Islet of Langerhans (tissue), 1 donor: ENCODE measurements around the gene ACOT4.
A peak's percentile ranks its signal among the peaks of the same experiment; 100 is the strongest.
"Not testable (repeated sequence)": the region's sequence is repeated elsewhere in the genome, so short reads cannot be mapped to it uniquely, and the experiment has no call there.

Experiments
- FAIRE-seq: peaks from one replicate; lab custom pipeline; 2011; peaks lifted over from hg19 to GRCh38; lab: Jason Lieb, UNC

ACOT4 gene

DNA sequence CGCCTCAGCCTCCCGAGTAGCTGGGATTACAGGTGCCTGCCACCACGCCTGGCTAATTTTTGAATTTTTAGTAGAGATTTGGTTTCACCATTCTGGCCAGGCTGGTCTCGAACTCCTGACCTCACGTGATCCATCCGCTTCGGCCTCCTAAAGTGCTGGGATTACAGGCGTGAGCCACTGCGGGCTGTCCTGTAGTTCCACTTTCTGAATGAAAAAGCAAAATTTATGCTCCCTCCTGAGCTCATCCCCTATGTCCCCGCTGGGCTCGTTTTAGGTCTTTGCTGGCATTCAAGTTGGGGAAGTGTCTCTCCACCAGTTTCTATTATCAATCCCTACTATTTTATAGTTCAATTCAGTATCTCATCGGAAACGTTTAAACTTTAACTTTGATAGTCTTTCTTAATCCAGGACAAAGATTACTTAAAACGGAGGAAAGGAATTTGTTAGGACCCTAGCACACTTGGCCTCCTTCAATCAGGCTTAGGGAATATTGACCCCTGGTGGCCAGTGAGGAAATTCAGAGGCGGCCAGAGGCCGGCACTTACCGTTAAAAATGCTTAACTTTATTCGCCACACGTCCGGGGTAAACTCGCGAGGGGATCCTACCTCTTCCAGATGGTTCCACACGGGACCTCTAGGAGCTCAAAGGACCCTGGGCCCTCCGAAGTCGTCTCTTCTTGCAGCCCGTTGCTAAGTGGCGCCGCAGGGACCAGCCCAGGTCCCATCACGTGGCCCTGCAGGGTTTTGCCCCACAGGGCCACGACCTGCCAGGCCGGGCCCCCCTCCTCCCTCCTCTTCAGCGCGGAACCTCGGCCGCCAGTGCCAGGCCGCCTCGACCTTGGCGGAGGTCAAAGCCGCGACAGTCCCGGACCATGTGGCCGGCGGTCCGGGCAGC lies 41.7 kb downstream of the ACOT4 start:
- no peak for FAIRE-seq

DNA sequence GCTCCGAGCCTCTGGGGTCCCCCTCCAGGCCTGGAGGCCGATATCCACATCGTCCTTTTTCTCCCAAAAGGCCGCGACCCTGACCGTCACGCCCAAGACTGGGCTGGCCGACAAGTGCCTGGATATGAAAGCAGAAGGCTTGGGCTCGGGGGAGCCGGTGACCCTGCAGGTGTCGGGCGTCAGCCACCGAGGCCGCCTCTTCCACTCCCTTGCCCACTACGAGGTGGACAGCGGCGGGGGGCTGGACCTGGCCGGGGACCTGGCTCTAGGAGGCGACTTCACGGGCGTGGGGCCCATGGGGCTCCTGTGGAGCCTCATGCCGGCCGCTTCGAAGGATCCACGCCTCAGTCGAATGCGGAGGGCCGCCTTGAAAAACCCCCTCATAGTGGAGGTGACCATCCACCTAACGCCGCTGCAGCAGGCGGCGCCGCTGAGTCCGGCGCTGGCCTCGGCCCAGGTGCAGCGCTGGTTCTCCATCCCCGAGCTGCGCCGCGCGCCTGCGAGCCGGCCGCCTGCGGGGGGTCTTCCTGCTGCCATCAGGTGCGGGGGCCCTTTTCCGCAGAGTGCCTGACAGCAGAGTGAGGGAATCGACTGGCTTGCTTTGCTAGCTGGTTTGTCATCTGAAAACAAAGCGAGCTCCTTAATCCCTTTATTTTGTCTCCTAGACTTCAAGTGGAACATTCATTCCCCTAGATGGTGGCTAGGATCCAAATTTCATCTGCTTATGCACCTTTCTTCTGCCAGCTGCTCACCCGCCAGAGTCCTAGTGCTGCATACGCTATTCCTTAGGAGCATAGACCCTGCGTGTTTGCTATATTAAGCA lies 42.5 kb downstream of the ACOT4 start:
- no peak for FAIRE-seq

DNA sequence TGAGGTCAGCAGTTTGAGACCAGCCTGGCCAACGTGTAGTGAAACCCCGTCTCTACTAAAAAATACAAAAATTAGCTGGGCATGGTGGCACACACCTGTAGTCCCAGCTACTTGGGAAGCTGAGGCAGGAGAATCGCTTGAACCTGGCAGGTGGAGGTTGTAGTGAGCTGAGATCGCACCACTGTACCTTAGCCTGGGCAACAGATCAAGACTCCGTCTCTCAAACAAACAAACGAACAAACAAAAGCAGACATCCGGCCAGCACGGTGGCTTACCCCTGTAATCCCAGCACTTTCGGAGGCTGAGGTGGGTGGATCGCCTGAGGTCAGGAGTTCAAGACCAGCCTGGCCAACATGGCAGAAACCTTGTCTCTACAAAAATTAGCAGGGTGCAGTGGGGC lies 44.7 kb downstream of the ACOT4 start:
- not testable (repeated sequence) for FAIRE-seq

DNA sequence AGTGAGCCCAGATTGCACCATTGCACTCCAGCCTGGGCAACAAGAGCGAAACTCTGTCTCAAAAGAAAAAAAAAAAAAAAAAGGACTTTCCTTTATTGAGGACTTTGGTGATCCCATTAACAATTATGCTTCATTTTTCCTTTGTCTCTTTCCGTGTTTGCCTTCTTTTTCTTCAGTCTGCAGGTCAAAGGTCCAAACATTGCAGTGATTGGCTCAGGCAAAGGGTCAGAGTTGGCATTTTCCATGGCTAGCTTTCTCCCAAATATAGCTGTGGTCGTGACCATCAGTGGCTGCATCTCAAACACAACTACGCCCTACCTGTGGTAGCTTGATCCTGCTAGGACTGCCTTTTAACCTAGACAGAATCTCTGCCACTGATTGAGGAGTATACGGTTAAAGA lies 46.2 kb downstream of the ACOT4 start:
- FAIRE-seq, result no peak

DNA sequence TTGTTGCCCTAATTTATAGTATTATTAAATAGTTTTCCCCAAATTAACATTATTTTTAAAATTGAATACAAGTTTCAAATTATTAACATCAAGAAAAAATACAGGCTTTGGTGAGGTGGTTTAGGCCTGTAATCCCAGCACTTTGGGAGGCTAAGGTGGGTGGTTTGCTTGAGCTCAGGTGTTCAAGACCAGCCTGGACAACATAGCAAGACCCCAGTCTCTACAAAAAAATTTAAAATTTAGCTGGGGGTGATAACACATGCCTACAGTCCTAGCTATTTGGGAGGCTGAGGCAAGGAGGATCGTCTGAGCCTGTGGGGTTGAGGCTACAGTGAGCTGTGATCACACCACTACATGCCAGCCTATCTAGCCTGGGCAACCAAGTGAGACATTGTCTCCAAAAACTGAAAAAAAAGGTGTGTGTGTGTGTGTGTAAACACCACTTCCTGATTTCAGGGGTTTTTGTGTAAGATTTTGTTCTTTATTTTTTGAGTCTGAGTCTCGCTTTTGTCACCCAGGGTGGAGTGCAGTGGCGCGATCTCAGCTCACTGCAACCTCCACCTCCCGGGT lies 49.2 kb downstream of the ACOT4 start:
- no peak for FAIRE-seq

DNA sequence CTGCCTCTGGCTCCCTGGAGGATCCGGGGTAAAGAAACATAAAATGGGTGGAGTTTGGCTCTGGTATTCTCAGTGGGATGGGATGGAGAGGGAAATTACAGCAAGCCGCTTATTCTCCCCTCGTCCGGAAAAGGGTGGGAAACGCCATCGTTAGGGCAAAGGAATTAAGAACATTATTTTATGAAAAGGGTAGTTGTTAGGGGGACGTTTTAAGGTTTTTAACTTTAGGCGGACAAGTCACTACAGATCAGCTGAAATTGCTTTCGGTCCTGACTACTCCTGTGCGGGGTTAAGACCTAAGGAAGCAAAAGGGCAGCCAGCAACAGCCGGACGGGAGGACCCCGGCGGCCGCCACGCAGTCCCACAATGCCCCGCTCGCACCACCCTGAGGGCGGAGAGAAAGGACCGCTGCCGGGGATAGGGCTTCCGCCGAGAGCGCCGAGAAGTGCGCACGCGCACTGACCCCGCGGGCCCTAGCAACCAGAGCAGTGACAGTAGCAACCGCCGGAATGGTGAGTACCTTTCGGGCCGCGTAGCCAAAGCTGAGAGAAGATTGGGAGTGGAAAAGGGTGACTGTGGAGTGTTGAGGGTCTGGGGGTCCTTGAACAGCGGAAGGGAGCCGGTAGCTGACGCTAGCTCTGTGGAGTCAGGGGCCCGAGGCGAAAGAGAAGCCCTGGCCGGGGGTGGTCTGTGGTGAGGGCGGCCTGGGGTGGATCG lies 53.0 kb downstream of the ACOT4 start, which contains the start of gene DNAL1:
TSS of gene DNAL1 (plus strand) at position 456 of the 717 bp plus-strand sequence. CDS start at position 510, 54 bp downstream.
- peak; percentile 71 for FAIRE-seq

DNA sequence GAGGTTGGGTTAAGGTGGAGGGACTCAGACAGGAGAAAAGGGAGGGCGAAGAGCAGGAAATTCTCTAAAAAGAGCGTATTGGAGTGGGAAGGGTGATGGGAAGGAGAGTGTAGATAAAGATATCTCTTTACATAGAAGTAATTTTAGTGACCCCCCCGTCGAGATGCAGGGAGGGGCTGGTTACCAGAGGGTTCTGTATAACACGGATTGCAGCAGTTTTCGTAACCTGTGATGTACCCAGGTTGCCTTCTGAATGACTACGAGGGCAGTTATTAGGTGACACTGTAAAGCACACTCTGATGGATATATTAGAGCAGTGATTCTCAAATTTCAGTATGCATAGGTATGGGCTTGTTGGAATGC lies 53.6 kb downstream of the ACOT4 start:
- no peak for FAIRE-seq
